Activated gamma-delta T cell treated with Interleukin-2 at 50 U/mL for 16 hours (primary cell): ENCODE data around the gene CRABP2.
A peak's percentile ranks its signal among the peaks of the same experiment; 100 is the strongest.

Experiments used
- DNase-seq: peaks from one replicate; pipeline ENCODE4 v3.0.0-alpha.2; 2020

The CRABP2 gene

DNA sequence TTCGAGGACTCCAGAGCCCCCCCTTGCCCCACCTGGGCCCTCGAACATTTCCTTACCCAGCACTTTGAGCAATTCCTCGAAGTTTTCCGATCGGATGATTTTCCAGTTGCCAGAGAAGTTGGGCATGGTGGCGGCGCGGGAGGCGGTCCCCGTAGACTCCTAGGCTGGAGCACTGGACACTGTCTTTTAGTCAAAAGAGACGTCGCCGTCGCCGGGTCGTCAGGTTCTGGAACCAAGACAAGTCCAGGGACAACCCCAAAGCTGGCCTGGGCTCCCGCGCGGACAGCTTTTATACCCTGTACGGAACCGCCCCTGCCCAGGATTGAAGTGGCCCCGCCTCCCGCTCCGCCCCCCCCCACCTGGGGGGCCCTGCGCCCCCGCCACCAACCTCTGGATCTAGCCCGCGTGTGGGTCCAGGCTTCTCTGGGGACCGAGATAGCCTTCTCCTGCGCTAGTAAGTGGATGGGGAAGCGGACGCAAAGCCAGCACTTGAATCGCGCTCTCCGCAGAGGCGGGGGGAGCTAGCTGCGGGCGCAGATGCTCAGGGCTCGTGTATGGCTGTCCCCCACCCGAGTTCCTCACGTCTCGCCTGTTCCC is at the start of gene CRABP2:
CRABP2 (minus strand) TSS at position 263 of the 597 bp plus-strand sequence; CDS start at position 126, 137 bp downstream.
- DNase-seq, result peak; percentile 21

DNA sequence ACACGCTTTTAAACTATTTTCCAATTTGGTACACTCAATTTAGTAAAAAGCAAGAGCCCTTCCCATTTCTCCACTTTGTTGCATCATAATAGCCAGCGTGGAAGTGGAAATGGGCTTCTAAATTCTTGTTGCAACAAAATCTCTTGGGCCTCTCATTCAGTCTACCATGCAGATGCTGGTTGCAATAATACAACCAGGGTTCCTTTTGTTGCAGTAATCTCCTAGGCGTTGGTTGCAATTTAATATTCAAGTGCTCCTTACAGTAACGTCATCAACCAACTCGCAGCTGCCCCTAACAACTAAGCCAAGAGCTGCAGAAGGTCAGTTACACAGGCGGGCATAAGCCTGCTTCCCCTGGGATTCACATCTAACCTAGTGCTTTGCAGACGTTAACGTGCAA is 48.8 kb upstream of the CRABP2 start:
- DNase-seq, result no peak

- DNase-seq, result no peak
These were observed 47.6 kb upstream of the CRABP2 start for GRCh38 chr1:156752843-156753482.

- DNase-seq, result peak; percentile 97
These were observed 46.5 kb upstream of the CRABP2 start for GRCh38 chr1:156751757-156752481.

- DNase-seq, result no peak
These were observed 46.0 kb upstream of the CRABP2 start, which contains the start of gene HDGF for GRCh38 chr1:156751451-156751756. Gene HDGF, minus strand, starts transcription at chr1:156751675. Its CDS starts 246 bp downstream, at chr1:156751429.

DNA sequence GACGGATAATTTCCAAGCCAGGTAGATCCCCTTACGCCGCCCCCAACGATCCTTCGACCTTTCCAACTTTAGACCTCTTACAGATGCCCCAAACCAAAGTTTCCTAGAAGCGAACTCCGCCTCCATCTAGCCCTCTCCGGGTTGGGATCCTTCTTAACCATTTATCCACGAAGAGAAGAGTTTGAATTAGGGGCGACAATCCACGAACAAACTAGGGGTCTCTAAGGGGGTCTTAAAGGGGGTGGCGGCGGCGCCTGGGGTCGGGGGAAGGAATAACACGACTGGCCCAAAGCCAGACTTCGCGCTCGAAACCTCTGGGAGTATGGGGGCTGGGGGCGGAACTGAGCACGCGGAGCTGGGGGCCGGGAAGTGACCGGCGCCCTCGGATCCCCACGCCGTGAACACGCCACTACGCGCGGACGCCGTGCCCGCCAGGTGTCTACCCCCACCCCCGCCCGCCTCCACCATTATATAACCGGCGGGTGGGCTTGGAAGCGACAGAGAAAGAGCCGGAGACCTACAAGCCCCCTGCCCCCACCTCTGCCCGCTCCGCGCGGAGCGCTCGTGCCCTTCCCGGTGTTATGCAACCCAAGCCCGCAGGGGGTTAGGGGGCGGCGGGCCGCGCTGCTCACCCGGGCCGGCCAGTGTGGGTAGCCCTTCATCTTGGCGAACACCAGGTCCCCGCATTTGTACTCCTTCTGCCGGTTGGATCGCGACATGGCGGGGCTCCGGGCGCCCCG is 45.5 kb upstream of the CRABP2 start:
- DNase-seq, result peak; percentile 30

GRCh38 chr1:156750191-156750672 is 44.8 kb upstream of the CRABP2 start:
- DNase-seq, result no peak

GRCh38 chr1:156749419-156750118 is 44.2 kb upstream of the CRABP2 start:
- no peak for DNase-seq

GRCh38 chr1:156748670-156749418 is 43.5 kb upstream of the CRABP2 start:
- DNase-seq, result no peak

- DNase-seq, result no peak
These were observed 42.6 kb upstream of the CRABP2 start for GRCh38 chr1:156747742-156748669.

DNA sequence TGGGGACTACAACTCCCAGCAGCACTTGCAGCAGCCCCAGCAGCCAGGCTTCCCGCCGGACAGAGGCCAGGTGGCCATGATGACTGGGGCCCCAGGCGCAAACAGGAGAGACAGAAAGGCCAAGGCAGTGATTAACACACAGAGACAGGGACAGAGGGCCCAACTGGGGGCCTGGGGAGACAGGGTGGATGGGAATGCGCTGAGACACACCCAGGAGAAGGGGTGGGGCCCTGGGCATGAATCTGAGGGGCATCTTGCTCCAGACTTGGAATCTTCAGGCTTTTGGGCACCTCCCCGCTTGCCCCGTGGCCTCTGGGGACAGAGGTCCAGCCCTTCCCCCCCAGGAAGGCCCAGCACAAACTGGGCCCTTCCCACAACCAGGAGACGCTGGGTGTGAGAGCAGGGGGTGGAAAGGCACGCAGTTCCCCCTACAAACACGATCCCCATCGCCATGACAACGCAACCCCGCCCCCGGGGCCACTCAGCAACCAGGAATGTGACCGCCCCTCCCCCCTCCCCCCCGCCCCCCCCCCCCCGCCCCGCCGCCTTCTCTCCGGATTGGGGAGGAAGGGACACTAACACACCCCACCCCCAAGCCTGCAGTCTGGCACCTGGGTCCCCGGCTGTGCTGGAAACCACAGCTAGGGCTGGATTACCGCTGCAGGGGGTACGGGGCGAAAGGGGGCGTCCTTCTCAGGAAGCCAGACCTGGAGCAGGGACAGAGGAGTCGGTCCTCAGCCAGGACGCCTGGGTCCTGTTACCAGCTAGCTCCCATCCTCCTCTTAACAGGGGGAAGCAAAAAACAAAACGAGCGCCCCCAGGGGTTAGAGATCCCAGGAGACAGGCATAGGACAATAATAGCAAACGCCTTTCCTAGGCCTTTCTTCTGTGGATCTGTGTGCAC is 41.6 kb upstream of the CRABP2 start:
- peak; percentile 56 for DNase-seq

GRCh38 chr1:156746406-156746727 is 41.0 kb upstream of the CRABP2 start:
- peak; percentile 32 for DNase-seq

- no peak for DNase-seq
These were observed 40.5 kb upstream of the CRABP2 start for GRCh38 chr1:156745881-156746280.

GRCh38 chr1:156744786-156745419 is 39.5 kb upstream of the CRABP2 start:
- no peak for DNase-seq

GRCh38 chr1:156744344-156744743 is 39.0 kb upstream of the CRABP2 start:
- no peak for DNase-seq

DNA sequence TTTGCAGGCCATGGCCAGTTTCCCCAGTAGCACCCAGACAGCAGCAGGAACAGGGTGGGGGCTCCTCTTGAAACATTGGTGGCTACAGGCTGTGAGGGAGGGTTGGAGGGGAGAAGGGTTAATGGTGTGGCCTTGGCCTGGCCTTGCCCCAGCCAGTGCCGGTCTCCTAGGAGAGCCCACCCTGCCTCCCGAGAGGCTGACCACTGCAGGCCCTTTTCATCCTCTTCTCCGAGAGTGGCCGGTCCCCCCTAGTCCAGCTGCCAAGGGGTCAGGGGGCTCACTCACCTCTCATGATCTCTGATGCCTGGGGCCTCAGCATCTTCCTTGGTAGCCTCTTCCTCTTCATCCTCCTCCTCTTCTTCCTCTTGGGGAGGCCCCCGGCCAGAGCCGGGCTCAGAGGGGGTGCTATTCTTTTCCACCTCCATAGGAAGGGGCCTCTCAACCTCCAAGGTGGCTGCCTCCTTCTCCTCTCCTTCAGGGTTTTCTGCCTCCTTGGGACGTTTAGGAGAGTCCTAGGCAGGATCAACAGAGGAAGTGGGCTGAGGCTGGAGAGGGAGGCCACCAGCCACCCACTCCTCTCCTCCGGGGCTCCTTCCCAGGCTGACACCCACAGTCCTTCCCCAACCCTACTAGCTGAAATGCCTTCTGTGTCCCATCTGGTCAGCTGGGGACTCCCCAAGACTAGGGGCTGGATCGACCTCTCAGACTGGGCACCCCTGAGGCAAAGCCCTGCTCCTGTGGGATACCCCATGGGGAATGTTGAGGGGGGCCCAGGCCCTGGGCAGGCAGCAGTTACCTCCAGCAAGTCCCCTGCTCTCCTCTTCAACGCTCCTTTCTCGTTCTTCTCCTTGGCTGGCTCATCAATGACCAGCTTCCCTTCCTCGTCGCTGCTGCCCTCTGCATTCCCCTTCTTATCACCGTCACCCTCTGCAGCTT is 38.3 kb upstream of the CRABP2 start:
- DNase-seq, result no peak

- DNase-seq, result no peak
These were observed 37.4 kb upstream of the CRABP2 start for GRCh38 chr1:156742801-156743200.

DNA sequence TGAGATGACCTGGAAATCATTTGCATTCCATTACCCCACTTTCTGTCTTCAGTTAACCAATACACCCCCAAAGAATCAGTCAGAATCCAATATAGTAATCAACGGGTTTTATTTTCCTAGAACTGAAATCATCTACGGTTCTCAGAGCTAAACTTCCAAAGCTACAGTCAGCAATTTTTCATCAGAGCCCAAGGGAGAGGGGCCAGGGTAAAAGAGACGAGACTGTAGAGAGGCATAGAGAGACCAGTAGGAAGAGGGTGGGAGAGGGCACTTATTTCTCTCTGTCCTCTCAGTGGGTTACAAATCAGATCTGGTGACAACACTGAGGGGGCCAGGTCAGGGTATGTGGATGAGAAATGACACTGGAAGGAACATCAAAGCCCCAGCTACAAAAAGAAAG is 36.6 kb upstream of the CRABP2 start:
- no peak for DNase-seq
